GM21723 (cell line): Measurements from ENCODE around the gene GPR161.

Source experiments
- ATAC-seq: cut with Tn5 transposase; IDR thresholded peaks from one replicate; pipeline ENCODE4 v1.9.1; 2021; ENCODE audit warnings: mild to moderate bottlenecking, moderate library complexity; ENCODE audit not compliant: unreplicated experiment

The GPR161 gene

DNA sequence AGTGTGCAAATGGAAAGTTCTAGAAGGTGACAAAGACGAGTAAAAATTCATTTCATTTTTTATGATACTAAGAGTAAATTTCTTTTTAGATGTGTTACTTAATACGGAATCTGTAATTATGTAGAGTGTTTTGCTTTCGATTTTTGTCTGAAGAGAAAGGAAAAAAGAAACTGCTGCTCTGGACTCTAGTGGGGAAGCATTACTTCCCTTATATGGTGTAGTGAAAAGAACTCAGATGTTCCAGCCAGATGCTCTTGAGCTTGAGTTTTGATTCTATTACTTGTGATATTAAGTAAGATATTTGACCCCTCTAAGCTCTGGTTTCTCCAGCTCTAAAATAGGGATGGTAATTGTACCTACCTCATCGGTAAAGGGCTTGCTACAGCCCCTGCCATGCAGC, 12.2 kb upstream of the GPR161 start:
- peak; percentile 54 for ATAC-seq

DNA sequence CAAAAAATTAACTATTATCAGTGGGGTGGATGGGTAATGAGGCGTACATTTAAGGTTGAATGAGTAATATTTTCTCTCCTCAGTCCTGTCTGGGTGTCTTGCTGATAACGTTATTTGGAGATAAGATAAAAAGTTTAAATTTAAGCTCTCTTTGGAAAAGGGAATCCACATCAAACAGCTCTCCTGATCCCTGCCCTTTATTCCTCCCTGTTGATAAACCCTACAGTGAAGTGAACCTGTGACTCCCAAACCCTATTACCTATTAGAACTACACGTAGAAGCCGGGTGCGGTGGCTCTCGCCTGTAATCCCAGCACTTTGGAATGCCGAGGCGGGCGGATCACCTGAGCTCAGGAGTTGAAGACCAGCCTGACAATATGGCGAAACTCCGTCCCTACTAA, 9.9 kb upstream of the GPR161 start:
- ATAC-seq, result no peak

DNA sequence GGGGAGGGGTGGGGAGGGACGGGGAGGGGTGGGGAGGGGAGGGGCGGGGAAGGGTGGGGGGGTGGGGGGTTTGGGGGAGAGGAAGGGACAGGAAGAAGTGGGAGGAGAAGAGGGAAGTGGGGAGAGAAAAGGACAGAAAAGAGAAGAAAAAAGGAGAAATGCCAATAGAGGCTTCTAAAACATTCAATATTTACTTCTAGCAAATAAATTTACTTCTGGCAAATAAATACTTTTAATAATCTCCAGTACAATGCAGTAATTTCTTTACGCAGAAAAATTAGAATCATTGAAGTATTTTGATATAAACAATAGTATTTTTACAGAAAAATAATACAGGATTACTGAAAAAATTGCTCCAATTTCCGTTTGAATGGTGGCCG, 9.4 kb upstream of the GPR161 start:
- no peak for ATAC-seq

DNA sequence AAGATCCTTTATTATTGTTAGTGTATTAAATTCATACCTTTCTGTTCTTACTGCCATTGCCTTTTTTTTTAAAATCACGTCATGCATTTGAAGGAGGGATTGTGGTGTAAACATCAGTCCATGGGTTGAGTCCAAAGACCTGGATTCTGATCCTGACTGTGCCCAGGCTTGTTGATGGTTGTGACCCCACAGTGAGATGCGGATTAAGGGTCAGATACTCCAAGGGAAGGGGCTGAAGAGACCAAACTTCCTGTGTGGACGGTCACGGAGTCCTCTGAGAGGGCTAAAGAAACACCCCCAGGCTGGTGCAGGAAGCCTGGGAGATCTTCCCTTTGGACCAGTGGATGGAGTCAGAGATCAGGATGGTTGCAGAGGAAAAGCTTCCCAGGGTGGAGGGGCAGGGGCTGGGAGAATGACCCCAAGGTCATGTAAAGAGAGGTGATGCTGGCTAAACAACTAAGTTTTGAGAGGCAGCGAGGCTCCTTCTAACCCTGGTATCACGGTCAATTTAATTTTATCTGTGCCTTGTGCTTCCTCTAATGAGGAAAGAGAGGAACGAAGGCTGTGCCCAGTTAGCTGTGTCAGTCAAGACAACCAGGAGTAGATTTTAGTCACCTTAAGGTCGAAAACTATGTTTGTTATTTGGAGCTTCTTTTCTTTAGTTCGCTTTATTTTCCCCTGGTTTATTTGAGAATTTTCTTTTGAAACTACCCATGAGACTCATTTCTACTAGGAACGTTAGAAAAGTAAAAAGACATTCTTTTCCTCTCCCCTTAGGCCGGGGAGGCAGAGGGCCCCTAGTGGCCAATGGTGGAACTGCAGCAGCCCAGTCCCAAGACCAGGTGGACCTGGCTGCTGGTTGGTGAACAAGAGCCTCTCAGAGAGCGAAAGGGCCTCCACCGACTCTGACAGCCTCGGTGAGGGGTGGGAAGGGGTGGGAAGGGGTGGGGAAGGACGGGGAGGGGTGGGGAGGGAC, 8.7 kb upstream of the GPR161 start:
- ATAC-seq, result peak; percentile 97

- ATAC-seq, result no peak
These were observed 5.2 kb upstream of the GPR161 start for GRCh38 chr1:168141871-168142385.

- no peak for ATAC-seq
These were observed 2.3 kb upstream of the GPR161 start for GRCh38 chr1:168139070-168139469.

DNA sequence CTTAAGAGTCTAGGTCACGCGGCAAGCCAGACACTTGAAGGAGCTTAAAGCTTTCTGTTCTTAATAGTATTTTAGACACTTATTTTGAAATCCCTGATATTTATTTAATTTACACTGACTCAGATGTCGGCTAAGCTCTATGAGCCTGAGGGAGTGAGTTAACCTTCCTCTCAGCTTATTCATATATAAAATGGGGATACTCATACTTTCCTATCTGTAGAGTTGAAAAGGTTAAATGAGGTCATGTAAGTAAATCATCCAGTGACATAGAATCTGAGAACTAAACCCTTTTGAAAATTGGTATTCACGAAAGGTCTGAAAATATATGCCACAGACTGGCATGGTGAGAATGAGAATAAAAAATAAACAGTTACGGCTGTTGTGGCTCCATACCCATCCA, 1.4 kb upstream of the GPR161 start:
- no peak for ATAC-seq

DNA sequence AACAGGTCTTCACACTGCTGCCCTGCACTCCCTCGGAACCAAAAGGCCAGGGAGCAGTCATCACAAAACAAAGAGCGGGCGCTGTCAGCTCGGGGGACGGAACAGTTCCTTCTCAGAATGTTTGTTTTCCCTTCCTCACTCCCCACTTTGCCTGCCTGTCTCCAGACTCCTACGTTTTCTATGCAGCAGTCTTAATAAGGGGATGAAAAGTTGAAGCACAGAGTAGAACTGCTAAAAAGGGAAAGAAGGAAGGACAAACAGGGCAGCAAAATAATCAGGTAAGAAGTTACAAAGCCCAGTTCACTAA, 738 bp upstream of the GPR161 start:
- ATAC-seq, result no peak

DNA sequence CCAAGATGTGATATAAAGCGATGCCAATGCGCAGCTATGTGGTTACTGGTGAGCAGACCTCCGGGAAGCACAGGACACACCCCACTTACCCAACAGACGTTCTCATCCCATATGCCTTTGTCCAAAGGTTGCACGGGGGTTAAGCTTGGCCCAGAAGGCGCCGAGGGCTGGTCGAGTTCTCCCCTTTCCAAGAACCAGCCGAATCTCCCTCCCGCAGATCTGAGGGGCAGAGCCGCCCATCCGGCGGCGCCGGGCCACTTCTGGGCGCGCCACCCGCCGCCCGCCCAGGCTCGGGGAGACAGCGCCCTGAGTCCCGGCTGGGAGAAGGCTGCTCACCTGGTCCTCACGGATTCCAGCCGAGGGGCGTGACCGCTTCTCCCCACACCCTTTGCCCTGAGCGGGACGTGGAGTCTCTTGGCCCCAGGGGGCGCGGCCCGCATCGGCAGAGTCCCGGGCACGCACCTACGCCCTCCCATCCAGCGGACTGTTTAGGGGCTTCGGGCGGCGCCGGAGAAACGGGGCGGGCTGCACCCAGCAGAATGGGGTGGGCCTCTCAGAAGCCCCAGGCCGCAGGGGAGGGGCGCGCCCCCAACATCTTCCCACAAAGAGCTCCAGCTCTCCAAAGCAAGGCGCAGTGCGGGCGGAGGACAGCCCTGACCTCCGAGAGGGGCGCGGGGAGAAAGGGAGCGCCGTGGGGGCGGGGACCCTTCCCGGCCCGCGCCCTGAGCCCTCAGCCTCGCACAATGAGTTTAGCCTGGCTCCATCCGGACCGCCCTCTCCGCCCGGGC, 615 bp downstream of the GPR161 start:
- ATAC-seq, result peak; percentile 40

- ATAC-seq, result no peak
These were observed 1.4 kb downstream of the GPR161 start for GRCh38 chr1:168135116-168135920.

DNA sequence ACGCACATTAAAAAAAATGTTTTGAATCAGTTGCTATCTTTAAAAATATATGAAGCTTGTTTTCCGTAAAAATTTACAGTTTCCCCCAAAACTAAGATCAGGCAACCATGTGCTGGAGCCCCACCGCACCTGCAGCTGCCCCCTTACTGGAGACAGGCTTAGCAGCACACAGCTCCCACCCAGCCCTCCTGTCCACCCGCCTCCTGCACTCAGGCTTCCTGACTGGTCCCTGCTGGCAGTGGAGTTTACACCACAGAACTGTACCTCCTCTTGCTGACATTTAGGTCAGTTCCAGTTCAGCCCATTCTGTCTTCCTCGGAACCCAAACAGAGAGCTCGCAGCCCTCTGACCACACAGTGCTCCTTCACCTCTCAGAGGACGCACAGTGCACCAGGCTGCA, 2.1 kb downstream of the GPR161 start:
- ATAC-seq, result no peak

DNA sequence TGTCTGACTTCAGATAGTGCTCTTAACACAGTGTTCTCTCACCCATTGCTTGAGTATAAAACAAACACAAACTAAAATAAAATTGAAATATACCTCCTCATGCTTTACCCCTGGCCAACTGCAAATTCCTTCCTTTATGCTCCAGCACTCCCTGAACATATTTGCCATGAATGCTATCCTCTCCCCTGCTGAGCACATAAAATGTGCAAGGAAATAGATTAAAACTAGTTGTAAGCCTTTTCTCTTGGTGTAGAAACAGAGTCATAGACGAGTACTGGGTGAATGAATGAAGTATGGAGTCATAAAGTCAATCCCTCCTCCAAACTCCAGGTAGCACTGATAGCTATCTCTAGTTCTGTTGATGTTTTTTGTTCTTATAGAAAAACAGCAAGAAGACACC, 2.6 kb downstream of the GPR161 start:
- ATAC-seq, result no peak

- ATAC-seq, result no peak
These were observed 6.8 kb downstream of the GPR161 start for GRCh38 chr1:168129933-168130332.

- no peak for ATAC-seq
These were observed 9.2 kb downstream of the GPR161 start for GRCh38 chr1:168127503-168127902.

- ATAC-seq, result no peak
These were observed 11.7 kb downstream of the GPR161 start for GRCh38 chr1:168125051-168125450.

GRCh38 chr1:168121401-168122011, 15.2 kb downstream of the GPR161 start:
- ATAC-seq, result no peak

- ATAC-seq, result no peak
These were observed 17.0 kb downstream of the GPR161 start for GRCh38 chr1:168119750-168120149.

DNA sequence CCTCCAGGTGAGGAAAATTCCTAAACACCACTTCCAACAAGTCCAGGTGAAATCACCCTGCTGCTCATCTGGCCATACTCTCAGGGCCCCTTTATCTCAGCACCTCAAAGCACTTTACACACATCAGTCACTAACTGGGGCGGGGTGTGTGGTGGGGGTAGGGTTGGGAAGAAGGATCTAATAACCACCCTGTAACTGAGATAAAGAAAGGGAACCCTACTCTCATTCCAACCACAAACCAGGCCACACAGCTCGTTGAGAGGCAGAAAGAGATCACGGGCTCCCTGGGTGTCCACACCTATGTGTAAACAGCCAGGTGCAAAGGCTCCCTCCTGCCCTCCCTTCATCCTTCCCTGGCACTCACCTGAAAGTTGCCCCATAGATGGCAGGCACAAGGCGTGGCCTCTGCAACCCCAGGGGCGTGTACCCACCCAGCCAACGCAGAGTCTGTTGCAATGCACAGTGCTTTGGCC, 20.4 kb downstream of the GPR161 start:
- no peak for ATAC-seq

- ATAC-seq, result no peak
These were observed 21.9 kb downstream of the GPR161 start for GRCh38 chr1:168114845-168115244.

- ATAC-seq, result no peak
These were observed 23.9 kb downstream of the GPR161 start for GRCh38 chr1:168112673-168113305.
